Stimulated activated CD4-positive, alpha-beta T cell treated with anti-CD3 and anti-CD28 coated beads, Interleukin-2, amount 100 ng/mL, for 4 hours (primary cell): ENCODE results near the gene MYOZ1.
A peak's percentile ranks its signal among the peaks of the same experiment; 100 is the strongest.
"Not testable (repeated sequence)": the region's sequence is repeated elsewhere in the genome, so short reads cannot be mapped to it uniquely, and the experiment has no call there.

Source experiments
- DNase-seq: peaks from one replicate; pipeline ENCODE4 v3.0.0-alpha.2; 2020; ENCODE audit warnings: low read depth

The MYOZ1 gene

DNA sequence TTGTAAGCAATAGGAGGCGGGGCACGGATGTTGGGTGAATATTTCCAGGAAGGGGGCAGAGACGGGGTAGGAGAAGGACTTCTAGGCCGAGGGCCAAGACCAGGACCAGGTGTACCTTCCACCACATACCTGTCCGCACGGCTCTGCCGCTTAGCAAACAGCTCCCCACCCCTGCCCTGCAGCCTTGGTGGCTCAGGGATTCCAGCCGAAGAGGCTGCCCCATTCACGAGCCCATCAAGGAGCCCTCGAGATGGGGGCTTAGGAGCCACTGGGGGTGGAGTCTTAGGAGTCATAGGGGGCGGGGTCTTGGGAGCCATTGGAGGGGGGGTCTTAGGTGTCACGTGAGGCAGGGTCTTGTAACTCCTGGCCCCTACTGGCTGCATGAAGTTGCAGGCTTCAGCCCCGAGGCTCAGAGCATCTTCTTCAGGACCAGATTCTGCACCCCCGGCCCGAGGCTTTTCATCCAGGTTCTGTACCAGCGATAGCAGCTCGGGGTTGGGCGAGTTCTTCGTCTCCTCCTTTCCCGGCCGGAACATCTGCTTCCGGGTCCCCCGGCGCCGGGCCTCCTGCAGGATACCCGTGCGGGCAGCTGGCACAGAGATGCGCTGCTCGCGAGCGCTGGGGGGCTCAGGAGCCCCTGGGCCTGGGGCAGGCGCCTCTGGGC is 6.1 kb upstream of the MYOZ1 start:
- no peak for DNase-seq

DNA sequence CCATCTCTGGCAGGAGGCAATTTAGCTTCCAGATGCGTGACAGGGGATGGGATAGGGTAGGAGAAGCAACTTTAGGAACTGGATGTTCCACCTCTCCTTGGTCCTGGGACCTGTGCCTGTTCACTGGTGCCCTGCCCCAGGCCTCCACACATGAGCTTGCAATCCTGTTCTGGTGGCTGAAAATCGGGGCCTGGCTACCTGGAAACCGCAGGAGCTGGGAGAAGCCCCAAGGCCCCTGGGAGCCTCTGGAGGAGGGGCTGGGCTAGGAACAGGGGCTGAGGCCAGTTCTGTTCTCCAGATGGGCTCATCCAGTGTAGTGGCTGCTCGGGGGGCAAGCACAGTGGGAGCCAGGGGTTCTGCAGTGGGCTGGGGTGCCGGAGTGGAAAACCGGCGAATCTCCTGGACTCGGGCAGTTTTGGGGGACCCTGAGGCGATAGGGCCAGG is 5.3 kb upstream of the MYOZ1 start:
- no peak for DNase-seq

DNA sequence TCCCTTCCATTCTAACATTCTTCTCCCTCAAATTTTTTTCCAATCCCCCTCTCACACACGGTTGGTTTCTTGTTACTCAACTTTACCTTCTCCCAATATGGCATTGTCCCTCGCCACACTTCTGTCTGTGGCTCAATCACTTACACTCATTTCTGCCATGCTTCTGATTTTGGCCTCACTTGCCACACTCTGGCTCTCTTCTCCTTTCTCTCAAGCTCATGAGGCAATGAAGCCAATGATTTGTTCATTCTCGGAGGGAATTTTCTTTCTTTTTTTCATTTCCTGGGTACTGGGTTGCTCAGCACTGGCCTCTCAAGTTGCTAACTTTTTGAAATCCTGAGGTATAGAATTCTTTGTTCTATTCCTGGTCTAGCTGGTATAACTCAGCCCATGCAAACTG is 4.0 kb upstream of the MYOZ1 start:
- no peak for DNase-seq

DNA sequence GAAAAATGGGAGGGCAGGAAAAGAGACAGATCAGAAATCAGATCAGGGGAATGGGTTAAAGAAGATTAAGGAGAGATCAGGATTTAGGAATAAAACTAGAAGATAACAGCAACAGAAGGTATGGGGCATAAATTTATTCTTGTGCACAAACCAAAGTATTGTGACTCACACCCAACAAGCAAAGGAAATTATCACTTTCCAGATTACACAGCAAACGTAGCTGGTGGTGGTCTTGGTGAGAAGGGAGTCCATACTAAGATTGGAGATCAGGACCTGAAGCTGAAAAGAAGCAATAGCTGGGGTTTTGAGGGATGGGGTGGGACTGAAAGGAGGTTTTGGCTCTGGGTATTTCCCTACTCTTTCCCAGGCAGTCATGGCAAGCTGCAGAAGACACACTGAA is 3.5 kb upstream of the MYOZ1 start:
- DNase-seq = no peak

DNA sequence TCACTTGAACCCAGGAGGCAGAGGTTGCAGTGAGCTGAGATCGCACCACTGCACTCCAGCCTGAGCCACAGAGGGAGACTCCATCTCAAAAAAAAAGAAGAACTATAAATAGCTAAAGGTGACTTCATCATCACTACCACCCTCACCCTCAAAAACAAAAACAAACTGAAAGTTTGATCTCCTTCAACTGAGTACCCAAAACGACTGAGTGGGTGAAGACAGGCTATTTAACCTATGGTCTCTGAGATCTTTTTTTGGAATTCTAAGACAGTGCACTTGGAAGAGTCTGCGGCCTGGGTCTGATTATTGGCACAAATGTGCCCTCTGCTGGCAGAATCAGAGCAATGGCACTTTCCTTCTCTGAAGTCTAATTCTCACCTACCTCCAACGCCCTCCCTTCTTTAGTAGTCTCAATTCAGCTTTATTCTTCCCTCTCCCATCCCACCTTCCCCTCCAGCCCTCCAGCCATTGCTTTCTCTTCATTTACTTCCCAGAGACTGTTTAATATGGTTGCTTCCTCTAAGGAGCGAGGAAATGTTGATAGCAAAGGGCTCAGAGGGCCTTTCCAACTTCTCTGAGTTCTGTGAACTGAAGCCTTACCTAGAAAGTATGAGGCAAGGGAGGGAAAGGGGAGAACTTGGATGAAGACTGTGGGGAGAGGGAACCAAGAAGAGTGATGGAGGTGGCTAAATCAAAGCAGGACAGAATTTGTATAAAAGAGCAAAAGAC is 2.9 kb upstream of the MYOZ1 start:
- DNase-seq = peak; percentile 33

DNA sequence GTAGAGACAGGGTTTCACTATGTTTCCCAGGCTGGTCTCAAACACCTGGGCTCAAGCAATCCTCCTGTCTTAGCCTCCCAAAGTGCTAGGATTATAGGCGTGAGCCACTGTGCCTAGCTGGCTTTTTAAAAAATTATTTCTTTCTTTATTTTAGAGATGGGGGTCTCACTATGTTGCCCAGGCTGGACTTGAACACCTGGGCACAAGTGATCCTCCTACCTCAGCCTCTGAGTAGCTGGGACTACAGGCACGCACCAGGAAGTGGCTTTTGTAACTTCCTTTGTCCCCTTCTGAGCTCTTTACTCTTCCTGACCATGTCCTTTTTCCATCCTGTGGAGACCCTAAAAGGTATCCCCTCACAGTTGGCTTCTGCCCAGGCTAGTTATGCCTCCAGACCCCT is 2.1 kb upstream of the MYOZ1 start:
- DNase-seq = no peak

DNA sequence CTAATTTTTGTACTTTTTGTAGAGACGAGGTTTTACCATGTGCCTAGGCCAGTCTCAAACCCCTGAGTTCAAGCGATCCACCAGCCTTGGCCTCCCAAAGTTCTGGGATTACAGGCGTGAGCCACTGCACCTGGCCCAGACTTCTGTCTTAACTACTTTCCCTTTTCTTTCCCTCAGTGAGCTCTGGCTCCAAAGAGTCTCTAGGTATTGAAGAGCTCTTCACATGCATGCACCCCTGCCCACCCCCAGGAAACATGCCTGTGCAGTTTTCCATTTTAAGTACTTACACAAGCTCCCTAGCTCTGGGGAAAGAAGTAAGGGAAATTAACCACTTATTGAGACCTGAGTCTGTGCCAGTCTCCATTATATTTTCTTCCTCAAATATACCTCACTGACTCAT is 2.0 kb downstream of the MYOZ1 start:
- DNase-seq = no peak

DNA sequence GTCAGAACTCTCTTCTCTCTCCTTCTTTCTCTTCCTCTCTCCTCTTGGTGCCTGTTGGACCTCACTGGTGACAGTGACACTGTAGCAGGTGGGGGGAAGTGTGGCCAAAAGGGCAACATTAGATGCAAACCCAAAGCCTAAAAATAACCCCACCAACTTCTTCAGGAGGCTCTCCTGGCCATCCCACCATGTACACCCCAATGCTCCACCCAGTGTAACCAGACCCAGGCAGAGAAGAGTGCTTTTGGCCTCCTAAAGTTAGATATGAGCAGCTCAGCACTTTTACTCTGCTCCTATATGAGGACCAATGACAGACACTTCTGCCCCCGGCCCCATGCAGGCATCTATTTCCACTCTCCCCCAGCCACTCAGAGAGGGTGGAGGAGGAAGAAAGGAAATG is 5.5 kb downstream of the MYOZ1 start:
- no peak for DNase-seq

DNA sequence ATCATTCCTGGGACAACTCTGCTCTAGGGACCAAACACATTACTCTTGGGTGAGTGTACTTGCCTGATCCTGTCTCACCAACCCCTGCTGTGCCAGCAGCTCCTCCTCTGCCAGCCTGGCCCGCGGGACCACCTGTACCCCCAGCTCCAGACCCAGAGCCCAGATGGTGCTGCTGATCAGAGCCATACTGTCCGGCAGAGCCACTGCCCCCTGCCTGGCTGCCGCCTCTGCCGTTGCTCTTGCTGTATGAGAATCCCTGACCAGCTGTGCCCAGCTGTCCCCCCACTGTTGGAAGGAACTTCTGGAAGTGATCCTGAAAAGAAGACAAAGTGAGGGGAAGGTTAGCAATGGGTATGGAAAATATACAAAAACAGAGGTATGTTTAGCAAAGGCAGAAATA is 6.9 kb downstream of the MYOZ1 start:
- DNase-seq = no peak

DNA sequence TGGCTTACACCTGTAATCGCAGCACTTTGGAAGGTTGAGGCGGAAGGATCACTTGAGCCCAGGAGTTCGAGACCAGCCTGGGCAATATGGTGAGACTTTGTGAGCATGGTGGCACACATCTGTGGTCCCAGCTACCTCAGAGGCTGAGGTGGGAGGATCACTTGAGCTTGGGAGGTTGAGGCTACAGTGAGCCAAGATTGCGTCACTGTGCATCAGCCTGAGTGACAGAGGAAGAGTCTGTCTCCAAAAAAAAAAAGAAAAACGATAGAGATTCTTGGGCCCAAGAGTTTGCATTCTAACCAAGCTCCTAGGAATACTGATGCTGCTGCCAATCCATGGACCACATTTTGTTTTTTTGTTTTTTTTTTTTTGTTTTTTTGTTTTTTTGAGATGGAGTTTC is 12.1 kb downstream of the MYOZ1 start:
- DNase-seq = no peak

DNA sequence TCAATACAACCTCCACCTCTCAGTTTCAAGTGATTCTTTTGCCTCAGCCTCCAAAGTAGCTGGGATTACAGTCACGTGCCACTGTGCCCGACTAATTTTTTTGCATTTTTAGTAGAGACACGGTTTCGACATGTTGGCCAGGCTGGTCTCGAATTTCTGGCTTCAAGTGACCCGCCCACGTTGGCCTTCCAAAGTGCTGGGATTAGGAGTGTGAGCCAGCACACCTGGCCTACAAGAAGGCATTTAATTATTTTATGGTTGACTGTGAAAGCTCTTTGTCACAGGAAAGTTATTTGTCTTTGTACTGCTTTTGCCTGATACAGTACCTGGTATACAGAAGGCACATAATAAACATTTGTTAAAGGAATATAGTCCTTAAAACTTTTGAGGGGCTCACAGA is 12.9 kb downstream of the MYOZ1 start:
- DNase-seq = no peak

DNA sequence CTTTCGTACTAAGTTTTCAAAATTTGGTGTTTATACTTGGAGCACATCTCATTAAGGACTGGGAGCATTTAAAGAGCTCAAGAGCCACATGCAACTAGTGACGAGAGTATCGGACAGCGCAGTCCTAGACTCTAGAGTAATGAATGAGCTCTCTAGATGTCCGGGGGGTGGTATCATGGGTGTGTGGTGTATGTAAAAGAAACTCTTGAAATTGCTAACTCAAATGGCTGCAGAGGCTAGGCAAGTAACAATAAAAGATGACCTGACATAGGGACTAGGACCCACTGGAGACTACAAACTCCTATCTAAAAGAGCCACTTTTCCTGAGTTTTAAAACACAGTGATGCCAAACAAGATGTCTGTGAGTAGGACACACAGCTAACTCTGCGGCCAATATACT is 14.0 kb downstream of the MYOZ1 start:
- DNase-seq = no peak

DNA sequence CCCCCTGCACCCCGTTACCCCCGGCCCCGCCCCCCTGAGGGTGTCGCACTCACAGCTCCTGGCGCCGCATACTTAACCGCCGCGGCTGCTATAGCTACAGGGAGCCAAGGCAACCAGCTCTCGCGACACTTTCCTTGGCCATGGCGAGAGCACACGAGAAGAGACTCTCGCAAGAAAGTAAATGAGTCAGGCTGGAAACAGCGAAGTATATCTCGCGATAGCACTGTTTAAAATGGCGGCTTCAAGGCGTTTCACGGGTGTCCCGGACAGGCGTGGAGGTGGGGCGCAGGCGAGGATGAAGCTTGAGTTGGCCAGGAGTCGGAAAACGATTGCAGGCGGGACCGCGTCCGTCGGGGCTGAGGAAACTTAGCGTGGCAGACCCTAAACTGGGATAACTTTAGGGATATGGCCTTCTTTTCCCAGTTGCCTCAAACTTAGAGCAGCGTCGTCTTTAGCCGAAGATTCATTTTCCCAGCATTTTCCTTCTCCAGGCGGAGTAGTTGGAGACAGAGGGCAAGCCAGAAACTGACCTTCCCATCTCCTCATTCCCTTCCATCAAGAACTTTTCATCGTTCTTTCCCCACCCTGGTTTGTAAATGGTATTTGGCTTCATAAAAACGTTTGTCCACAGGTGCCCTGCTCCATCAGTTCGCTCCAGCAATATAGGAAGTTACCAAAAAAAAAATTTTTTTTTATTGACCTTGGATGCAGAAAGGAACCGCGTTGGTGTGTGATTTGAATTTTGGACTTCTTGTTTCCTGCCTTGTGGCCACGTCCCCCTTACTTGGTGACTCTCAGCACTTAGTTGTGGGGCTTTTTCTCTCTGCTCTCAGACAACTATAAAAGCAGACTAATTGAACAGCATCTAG is 15.2 kb downstream of the MYOZ1 start:
- peak; percentile 89 for DNase-seq

DNA sequence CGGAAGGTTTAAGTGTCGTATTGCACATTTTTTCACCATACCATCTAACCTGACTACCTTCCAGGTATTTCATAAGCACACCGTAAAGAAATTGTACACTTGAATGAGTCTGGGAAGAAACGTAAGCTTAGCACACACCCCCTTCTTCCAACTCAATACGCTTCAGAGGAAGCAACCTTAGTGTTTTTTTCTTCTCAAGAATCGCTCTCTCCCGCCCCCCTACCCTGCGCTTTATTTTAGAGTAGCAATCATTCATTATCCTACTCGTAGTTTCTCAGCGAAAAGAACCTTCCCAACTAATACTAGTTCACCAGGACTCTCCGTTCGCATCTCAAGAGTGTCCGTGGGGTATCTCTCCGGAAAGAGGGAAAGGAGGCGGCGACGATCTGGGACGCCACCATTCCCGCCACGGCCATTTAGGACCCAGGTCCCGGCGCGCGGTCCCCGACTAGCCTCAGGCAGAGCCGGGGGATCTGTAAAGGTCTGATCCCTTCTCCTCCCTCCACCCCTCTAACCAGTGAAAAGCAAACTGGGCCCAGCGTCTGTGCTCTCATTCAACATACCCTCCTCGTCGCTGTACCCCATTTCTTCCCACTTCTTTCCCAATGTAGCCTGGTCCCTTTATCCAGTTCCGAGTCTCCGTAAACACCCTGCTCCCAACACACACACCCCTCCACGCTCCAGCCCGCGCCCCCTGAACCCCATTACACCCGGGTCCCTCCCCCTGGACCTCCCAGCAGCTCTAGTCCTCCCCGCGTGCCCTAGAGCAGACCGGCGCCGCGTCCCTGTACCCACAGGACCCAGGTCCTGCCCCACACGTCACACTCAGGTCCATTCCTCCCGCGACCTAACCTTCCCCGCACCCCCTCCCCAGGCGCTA is 16.0 kb downstream of the MYOZ1 start:
- no peak for DNase-seq

DNA sequence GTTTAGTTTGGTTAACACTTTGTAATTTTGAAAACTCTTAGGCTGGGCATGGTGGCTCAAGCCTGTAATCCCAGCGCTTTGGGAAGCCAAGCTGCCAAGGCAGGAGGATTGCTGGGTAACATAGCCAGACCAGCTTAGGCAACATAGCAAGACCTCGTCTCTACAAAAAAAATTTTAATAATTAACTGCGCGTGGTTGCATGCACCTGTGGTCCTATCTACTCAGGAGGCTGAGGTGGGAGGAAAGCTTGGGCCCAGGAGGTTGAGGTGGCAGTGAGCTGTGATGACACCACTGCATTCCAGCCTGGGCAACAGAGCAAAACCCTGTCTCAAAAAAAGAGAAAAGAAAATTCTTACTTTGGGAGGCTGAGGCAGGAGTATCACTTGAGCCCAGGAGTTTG is 18.2 kb downstream of the MYOZ1 start:
- DNase-seq = no peak

DNA sequence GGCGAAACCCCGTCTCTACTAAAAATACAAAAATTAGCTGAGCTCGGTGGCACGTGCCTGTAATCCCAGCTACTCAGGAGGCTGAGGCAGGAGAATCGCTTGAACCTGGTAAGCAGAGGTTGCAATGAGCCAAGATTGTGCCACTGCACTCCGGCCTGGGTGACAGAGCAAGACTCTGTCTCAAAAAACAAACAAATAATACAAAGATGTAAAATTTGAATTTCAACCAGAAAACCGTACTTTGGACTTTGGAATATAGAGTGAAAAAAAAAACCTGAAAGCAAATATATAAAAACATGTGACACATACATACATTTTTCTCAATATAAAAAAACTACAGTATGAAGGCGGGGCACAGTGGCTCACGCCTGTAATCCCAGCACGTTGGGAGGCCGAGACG is 20.3 kb downstream of the MYOZ1 start:
- not testable (repeated sequence) for DNase-seq

DNA sequence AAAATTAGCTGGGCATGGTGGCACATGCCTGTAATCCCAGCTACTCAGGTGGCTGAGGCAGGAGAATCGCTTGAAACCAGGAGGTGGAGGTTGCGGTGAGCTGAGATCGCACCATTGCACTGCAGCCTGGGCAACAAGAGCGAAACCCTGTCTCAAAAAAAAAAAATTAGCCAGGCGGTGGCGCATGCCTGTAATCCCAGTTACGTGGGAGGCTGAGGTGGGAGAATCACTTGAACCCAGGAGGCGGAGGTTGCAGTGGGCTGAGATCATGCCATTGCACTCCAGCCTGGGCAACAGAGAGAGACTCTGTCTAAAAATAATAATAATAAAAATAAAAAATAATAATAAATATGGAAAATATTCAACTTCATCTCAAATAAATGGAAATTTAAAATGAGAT is 24.1 kb downstream of the MYOZ1 start:
- DNase-seq = not testable (repeated sequence)

DNA sequence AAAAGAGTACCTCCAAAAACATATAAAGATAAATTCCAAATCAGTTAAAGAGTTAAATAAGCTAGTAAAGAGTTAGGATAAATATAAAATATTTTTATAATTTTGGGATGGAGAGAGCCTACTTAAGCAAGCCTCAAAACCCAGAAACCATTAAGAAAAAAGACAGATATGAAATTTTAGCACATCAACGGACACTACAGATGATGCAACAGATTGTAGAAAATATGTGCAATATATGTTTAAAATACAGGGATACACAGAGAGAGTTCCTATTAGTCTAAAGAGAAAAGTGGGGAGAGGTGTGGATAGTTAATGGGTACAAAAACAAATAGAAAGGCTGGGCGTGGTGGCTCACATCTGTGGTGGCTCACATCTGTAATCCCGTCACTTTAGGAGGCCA is 26.6 kb downstream of the MYOZ1 start:
- no peak for DNase-seq

DNA sequence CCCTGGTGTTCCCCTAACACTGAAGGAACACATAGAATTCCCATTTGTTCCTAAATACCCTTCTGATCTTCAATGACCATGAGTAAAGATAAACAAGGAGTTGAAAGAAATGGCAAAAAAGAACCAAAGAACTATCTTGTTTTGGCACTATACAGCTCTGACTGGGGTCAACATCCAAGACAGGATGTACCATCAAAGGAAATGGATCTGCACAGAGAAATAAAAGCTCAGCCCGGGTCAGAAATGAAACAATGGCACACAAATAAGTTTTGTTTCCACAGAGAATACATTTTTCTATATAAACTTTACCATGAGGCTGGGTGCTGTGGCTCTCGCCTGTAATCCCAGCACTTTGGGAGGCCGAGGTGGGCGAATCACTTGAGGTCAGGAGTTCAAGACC is 32.2 kb downstream of the MYOZ1 start:
- no peak for DNase-seq

DNA sequence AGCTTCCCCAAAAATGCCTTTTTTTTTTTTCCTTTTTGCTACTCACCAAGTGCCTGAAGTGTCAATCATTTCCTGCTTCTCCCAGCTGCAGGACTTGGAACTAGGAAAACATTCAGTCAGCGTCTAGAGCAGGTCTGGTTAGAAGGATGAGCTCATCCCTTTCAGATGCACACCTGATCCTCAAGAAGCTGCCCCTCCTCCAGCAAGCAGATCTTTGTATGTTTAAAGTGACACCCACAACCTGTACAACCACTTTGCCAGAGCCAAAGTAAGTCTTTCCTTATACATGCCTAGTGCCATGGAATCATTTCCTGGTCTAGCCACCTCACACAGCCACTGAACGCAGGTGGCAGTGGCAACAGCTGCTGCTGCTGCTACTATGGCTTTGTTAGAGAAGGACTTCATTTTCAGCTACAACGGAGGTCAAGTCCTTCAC is 39.8 kb downstream of the MYOZ1 start:
- DNase-seq = no peak

DNA sequence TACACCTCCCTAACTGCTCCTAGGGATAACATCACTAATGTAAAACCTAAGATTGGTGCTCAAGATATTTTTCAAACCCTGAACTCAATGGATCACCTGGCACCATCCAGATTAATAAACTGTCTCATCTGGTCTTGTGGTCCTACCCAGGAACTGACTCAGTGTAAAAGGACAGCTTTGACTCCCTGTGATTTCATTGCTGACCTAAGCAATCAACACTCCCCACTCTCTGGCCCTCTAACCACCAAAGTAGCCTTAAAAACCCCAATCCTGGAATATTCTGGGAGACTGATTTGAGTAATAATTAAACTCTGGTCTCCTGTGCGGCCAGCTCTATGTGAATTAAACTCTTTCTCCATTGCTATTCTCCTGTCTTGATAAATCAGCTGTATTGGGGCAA is 43.9 kb downstream of the MYOZ1 start:
- DNase-seq = no peak

DNA sequence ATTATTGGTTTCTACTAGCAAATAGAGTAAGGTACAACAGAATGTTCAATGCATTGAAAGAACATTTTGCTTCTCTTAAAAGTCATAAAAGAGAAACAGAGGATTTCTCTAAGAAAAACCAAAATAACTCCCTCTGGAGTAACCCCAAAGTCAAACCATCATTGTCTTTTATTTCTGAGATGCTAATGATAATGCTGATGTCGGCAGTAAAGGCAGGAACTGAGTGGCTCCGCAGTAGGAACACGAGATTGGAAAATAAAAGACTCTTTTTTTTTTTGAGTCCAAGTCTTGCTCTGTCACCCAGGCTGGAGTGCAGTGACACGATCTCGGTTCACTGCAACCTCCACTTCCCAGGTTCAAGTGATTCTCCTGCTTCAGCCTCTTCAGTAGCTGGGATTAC is 47.5 kb downstream of the MYOZ1 start:
- DNase-seq = no peak
